ENCODE data around the gene FOXP2.

Gene FOXP2

DNA sequence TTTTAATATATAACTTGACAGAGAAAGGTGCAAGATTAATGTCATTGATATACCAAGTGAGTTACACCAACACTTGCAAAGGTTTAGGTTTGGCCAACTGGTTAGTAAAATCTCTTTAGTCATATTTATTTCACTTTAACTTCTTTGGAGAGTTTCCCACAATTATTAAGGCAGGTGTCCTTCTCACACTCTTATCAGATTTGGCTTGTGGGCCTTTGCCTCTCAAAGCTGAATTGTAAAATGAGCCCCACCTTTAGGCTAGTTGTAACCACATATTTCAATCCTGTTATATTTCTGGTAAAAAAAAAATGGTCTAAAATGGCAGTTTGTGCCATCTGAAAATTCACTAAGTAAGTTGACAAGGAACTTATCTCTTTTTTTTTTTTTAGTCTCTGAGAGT lies 26.6 kb upstream of the FOXP2 start:
- H3K4me3 ChIP-seq (ENCODE audit: low read depth, low read length): no peak overlapping the region
- DNase-seq (ENCODE audit: low read depth): no peak
- TF ChIP-seq, protein P1, sequence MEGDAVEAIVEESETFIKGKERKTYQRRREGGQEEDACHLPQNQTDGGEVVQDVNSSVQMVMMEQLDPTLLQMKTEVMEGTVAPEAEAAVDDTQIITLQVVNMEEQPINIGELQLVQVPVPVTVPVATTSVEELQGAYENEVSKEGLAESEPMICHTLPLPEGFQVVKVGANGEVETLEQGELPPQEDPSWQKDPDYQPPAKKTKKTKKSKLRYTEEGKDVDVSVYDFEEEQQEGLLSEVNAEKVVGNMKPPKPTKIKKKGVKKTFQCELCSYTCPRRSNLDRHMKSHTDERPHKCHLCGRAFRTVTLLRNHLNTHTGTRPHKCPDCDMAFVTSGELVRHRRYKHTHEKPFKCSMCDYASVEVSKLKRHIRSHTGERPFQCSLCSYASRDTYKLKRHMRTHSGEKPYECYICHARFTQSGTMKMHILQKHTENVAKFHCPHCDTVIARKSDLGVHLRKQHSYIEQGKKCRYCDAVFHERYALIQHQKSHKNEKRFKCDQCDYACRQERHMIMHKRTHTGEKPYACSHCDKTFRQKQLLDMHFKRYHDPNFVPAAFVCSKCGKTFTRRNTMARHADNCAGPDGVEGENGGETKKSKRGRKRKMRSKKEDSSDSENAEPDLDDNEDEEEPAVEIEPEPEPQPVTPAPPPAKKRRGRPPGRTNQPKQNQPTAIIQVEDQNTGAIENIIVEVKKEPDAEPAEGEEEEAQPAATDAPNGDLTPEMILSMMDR (conservative IDR thresholded peaks at IDR 0.05; ENCODE audit: low read depth, low read length): no peak

DNA sequence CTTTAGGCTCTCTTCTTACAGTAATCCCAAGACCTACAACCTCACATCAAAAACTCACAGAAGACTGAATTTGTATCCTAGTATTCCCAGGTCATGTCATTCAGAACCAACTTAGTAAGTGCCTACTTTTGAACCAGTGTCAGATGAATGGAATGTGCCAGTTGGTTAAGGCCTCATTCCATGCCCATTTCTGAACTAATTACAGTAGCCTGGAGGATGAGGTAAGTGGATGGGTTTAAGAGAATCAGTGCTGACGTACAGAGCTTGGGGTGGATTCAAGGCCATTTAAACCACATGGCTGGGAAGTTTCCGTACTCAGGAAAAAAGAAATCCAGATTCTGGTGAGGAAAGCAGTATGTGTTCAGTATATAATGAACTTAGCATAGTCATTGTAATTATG lies 21.9 kb upstream of the FOXP2 start:
- no peak overlapping the region for H3K4me3 ChIP-seq (ENCODE audit: low read depth, low read length)
- TF ChIP-seq, protein P1 (conservative IDR thresholded peaks at IDR 0.05; ENCODE audit: low read depth, low read length): no peak
- DNase-seq (ENCODE audit: low read depth): no peak

DNA sequence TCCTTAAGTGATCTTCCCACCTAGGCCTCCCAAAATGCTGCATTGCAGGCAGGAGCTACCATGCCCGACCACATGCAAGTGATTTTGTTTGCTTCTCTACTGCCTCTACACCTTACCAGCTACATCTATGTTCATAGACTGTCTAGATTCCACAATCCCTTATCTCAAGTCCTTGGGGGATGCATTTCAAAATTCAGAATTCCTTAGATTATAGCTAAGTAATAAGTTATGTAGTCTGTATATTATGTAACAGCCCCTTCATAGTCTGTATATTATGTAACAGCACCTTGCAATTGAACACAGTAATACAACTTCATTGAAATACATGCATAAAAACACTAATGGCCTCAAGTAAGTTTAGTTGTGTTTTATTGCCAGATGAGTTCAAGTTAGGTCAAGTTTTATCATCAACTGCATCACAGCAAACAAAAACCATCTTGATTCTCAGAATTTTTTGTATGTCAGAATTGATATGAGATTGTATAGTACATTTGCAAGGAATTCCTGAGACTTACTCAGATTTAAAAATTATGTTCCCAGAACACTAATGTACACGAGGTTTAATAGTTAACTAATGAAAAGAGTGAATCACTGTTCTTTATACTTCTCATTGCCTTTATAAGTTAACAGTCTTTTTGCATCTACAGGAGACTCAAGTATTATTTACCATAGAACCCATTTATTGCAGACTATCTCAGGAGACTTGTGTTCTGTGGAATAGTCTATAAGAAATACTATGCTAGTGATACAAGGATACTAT lies 11.6 kb upstream of the FOXP2 start:
- H3K4me3 ChIP-seq (ENCODE audit: low read depth, low read length): no peak overlapping the region
- TF ChIP-seq, protein P1 (conservative IDR thresholded peaks at IDR 0.05; ENCODE audit: low read depth, low read length): no peak
- DNase-seq (ENCODE audit: low read depth): no peak

DNA sequence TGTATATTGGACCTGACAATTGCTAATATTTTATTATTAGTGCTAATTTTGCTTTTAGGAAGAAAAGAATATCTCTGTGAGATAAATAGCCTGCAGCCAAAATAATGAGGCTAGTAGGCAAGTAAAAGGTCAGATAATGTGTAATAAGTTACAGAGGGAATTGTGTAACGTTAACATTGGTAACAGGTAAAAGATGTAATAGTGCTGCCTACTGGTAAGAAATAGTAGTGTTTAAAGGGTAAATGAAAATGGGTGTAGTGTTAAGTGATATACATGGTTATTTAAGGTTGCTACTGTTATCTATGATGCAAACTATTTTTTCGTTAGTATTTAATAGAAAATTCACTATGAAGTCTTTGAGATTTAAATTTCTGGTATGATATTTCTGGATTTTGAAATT lies 9.2 kb upstream of the FOXP2 start:
- TF ChIP-seq, protein P1 (conservative IDR thresholded peaks at IDR 0.05; ENCODE audit: low read depth, low read length): peak; percentile 55
- no peak overlapping the region for H3K4me3 ChIP-seq (ENCODE audit: low read depth, low read length)
- peak; percentile 52 for DNase-seq (ENCODE audit: low read depth)

DNA sequence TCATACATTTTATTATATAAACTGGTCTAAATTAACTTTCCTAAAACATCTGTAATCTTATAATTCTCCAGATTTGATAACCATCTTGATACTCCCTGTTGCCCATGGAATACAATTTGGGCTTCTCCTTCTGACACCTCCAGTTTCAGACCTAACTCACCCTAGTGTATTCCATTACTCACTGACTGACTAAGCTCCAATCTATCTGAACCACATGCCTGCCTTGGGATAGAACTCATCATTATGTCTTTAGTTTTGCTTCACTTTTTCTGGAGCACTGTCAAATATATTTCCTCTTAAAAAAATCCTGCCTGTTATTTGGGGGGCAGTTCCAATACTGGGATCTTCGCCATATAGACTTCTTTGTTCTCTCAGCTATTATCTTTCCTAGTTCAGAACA lies 4.9 kb upstream of the FOXP2 start:
- no peak for DNase-seq (ENCODE audit: low read depth)
- TF ChIP-seq, protein P1 (conservative IDR thresholded peaks at IDR 0.05; ENCODE audit: low read depth, low read length): no peak
- no peak overlapping the region for H3K4me3 ChIP-seq (ENCODE audit: low read depth, low read length)

DNA sequence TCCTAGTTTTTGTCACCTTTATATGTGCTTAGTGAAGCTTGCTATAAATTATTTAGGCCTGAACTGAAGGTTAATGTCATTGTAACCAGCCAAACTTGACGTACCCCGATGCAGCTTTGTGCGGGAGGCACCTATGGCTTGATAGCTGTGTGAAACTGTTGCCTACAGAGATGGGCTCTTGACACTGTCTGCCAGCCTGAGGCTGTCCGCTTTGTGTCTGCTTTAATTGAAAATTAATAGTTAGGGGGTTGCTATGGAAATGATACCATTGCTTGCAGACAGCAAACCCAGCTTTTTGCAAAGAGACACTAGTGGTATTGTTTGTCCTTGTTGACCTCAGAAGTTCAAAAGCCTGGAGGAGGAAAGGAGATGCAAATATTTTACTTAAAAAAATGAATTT lies 2.1 kb upstream of the FOXP2 start:
- no peak for DNase-seq (ENCODE audit: low read depth)
- no peak overlapping the region for H3K4me3 ChIP-seq (ENCODE audit: low read depth, low read length)
- TF ChIP-seq, protein P1 (conservative IDR thresholded peaks at IDR 0.05; ENCODE audit: low read depth, low read length): no peak

DNA sequence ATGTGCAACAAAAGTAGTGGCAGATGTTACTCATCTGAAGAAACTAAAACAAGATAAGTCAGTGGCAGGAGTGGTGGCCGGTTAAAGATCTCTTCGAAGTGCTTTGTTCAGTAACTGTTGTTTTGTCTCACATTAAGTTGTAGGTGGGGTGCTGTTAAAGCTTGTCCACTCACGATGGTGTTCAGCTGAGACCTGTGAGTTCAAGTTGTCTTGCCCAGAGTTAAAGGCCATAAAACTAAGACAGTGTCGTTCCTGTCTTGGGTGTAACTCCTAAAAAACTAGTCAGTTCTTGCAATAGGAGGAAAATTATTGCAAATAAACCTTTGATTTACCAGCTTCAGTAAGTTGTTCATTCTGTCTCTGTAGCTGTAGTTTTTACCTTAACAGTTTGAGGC lies 857 bp upstream of the FOXP2 start:
- no peak for DNase-seq (ENCODE audit: low read depth)
- TF ChIP-seq, protein P1 (conservative IDR thresholded peaks at IDR 0.05; ENCODE audit: low read depth, low read length): no peak
- H3K4me3 ChIP-seq (ENCODE audit: low read depth, low read length): no peak overlapping the region
